Hepatocyte (in vitro differentiated cells): ENCODE data around the gene KIFAP3. TPM values are rescaled to one million over a fixed set of nuclear protein-coding genes. Genes with fewer than 3 reads are reported as not detected.

Source experiments
- DNase-seq: peaks from one replicate; pipeline ENCODE4 v3.0.0-alpha.2; 2016; ENCODE audit warnings: low spot score
- H2AFZ ChIP-seq: fragments of 200-600 bp; sonication (generic); 2 replicates; pipeline ENCODE4 v1.6.0; 2016; ENCODE audit warnings: antibody characterized with exemption, mild to moderate bottlenecking
- H3K27ac ChIP-seq: fragments of 200-600 bp; sonication (generic); 2 replicates; pipeline ENCODE4 v1.5.1; 2016; ENCODE audit warnings: mild to moderate bottlenecking
- H3K27me3 ChIP-seq: fragments of 200-600 bp; sonication (generic); 2 replicates; pipeline ENCODE4 v1.6.1; 2016
- H3K36me3 ChIP-seq: fragments of 200-600 bp; sonication (generic); replicated peaks from 2 replicates; pipeline ENCODE4 v1.5.1; 2016; ENCODE audit warnings: low read depth; ENCODE audit not compliant: insufficient read depth
- H3K4me1 ChIP-seq: fragments of 200-600 bp; sonication (generic); 2 replicates; pipeline ENCODE4 v1.5.1; 2016; ENCODE audit warnings: mild to moderate bottlenecking, moderate library complexity; ENCODE audit not compliant: insufficient read depth
- H3K4me2 ChIP-seq: fragments of 200-600 bp; sonication (generic); 2 replicates; pipeline ENCODE4 v1.6.0; 2016
- H3K4me3 ChIP-seq: fragments of 200-600 bp; sonication (generic); 2 replicates; pipeline ENCODE4 v1.5.1; 2016; ENCODE audit warnings: mild to moderate bottlenecking
- H3K79me2 ChIP-seq: fragments of 200-600 bp; sonication (generic); 2 replicates; pipeline ENCODE4 v1.6.0; 2017; ENCODE audit warnings: mild to moderate bottlenecking
- H3K9me2 ChIP-seq: fragments of 200-600 bp; sonication (generic); replicated peaks from 2 replicates; pipeline ENCODE4 v1.6.0; 2017; ENCODE audit warnings: mild to moderate bottlenecking; ENCODE audit not compliant: insufficient read depth
- H3K9me3 ChIP-seq: fragments of 200-600 bp; sonication (generic); 2 replicates; pipeline ENCODE4 v1.5.1; 2016; ENCODE audit warnings: low read depth, mild to moderate bottlenecking
- H4K20me1 ChIP-seq: fragments of 200-600 bp; sonication (generic); 2 replicates; pipeline ENCODE4 v1.6.0; 2016; ENCODE audit warnings: mild to moderate bottlenecking; ENCODE audit not compliant: insufficient read depth, poor library complexity, severe bottlenecking
- CTCF ChIP-seq: fragments of 200-600 bp; sonication (generic); IDR thresholded peaks from 2 replicates; pipeline ENCODE4 v1.5.1; 2016; ENCODE audit warnings: antibody characterized with exemption, mild to moderate bottlenecking; ENCODE audit not compliant: poor library complexity
- EZH2 ChIP-seq: fragments of 200-600 bp; sonication (generic); IDR thresholded peaks from 2 replicates; pipeline ENCODE4 v1.6.1; 2016; ENCODE audit warnings: antibody characterized with exemption, mild to moderate bottlenecking, borderline replicate concordance
- EZH2phosphoT487 ChIP-seq: fragments of 200-600 bp; sonication (generic); IDR thresholded peaks from one replicate; pipeline ENCODE4 v1.6.1; 2018; ENCODE audit warnings: antibody characterized with exemption, mild to moderate bottlenecking, low read depth, moderate library complexity; ENCODE audit not compliant: unreplicated experiment, severe bottlenecking
- WGBS: methylation state at CpG from one replicate; pipeline ENCODE4 v1.1.6; 2016; ENCODE audit warnings: low lambda C conversion rate; ENCODE audit errors: missing lambda C conversion rate; 5-methylcytosine and 5-hydroxymethylcytosine counted together
- polyA plus RNA-seq: library from polyadenylated mRNA; unstranded; fragments of >200 nt; fragmentation: Nextera tagmentation; extraction: Ambion mirVana; gene quantifications from 2 replicates; pipeline ENCODE4 v1.2.1, GENCODE V29; 2016
- total RNA-seq: library from RNA; depleted of rRNA; stranded (reverse); fragments of >200 nt; gene quantifications from 2 replicates; pipeline ENCODE4 v1.2.3, GENCODE V29; 2014

The KIFAP3 gene
- total and polyA plus RNA-seq, 2 experiments from 2014 or later, result 15.4 to 28.2 TPM

- TF ChIP-seq EZH2, result no peak
- TF ChIP-seq CTCF, result no peak
- TF ChIP-seq EZH2phosphoT487, result no peak
- Histone ChIP-seq H4K20me1 (no peaks in the 10 kb centered on the region), H3K9me2 (no peaks in the 10 kb centered on the region), H3K9me3 (peaks cover 3% of the 10 kb centered on the region), H3K4me3 (no peak overlapping the region), H3K27ac (no peak overlapping the region), H3K27me3 (no peaks in the 10 kb centered on the region), H3K36me3 (no peaks in the 10 kb centered on the region), H2AFZ (no peak overlapping the region), H3K4me1 (no peaks in the 10 kb centered on the region), H3K4me2 (no peak overlapping the region), H3K79me2 (no peaks in the 10 kb centered on the region)
- no peak for DNase-seq
- 86% methylated on average over 2 of the region's 2 CpGs for WGBS
Observed at GRCh38 chr1:170032531-170033280, 41.8 kb downstream of the KIFAP3 start.

- DNase-seq, result no peak
- Histone ChIP-seq H3K4me1 (no peaks in the 10 kb centered on the region), H3K27ac (no peak overlapping the region), H3K4me3 (no peak overlapping the region), H3K27me3 (no peaks in the 10 kb centered on the region), H3K9me3 (peaks cover 9% of the 10 kb centered on the region), H2AFZ (no peak overlapping the region), H3K79me2 (no peaks in the 10 kb centered on the region), H3K36me3 (no peaks in the 10 kb centered on the region), H3K4me2 (no peak overlapping the region), H4K20me1 (no peaks in the 10 kb centered on the region), H3K9me2 (no peaks in the 10 kb centered on the region)
- TF ChIP-seq CTCF (no peak), EZH2phosphoT487 (no peak), EZH2 (no peak)
- WGBS, result 93% methylated on average over 1 of the region's 1 CpG
Observed at GRCh38 chr1:170030212-170030611, 44.3 kb downstream of the KIFAP3 start.

- Histone ChIP-seq H3K4me2 (no peak overlapping the region), H3K27ac (no peak overlapping the region), H3K4me3 (no peak overlapping the region), H3K9me2 (no peaks in the 10 kb centered on the region), H4K20me1 (no peaks in the 10 kb centered on the region), H3K9me3 (peaks cover 9% of the 10 kb centered on the region), H3K36me3 (no peaks in the 10 kb centered on the region), H3K27me3 (no peaks in the 10 kb centered on the region), H2AFZ (no peak overlapping the region), H3K4me1 (no peaks in the 10 kb centered on the region), H3K79me2 (no peaks in the 10 kb centered on the region)
- DNase-seq, result no peak
- TF ChIP-seq CTCF (no peak), EZH2 (no peak), EZH2phosphoT487 (no peak)
- WGBS, result 96% methylated on average over 3 of the region's 3 CpGs
Observed at GRCh38 chr1:170027760-170028159, 46.7 kb downstream of the KIFAP3 start.

- Histone ChIP-seq H3K4me2 (no peak overlapping the region), H4K20me1 (no peaks in the 10 kb centered on the region), H3K36me3 (no peaks in the 10 kb centered on the region), H3K79me2 (no peaks in the 10 kb centered on the region), H3K9me2 (no peaks in the 10 kb centered on the region), H2AFZ (no peak overlapping the region), H3K4me3 (no peak overlapping the region), H3K9me3 (no peaks in the 10 kb centered on the region), H3K27me3 (no peaks in the 10 kb centered on the region), H3K4me1 (no peaks in the 10 kb centered on the region), H3K27ac (no peak overlapping the region)
- WGBS, result 89% methylated on average over 2 of the region's 2 CpGs
- TF ChIP-seq EZH2phosphoT487 (no peak), EZH2 (no peak), CTCF (no peak)
- DNase-seq, result no peak
Observed at GRCh38 chr1:170020859-170021258, 53.6 kb downstream of the KIFAP3 start.
